GM18861 (cell line): Measurements from ENCODE around the gene NPR1.
"Not testable (repeated sequence)": the region's sequence is repeated elsewhere in the genome, so short reads cannot be mapped to it uniquely, and the experiment has no call there.

ENCODE experiments used
- ATAC-seq: cut with Tn5 transposase; IDR thresholded peaks from one replicate; pipeline ENCODE4 v1.9.1; 2021; ENCODE audit not compliant: unreplicated experiment

Gene NPR1

GRCh38 chr1:153678519-153679336, at the start of gene NPR1:
Gene NPR1 (plus strand): TSS chr1:153678688. CDS start chr1:153679109, 421 bp downstream.
- ATAC-seq: no peak

GRCh38 chr1:153629343-153629665, 49.2 kb upstream of the NPR1 start:
- no peak for ATAC-seq

- no peak for ATAC-seq
Measured at GRCh38 chr1:153629971-153630370, 48.5 kb upstream of the NPR1 start.

DNA sequence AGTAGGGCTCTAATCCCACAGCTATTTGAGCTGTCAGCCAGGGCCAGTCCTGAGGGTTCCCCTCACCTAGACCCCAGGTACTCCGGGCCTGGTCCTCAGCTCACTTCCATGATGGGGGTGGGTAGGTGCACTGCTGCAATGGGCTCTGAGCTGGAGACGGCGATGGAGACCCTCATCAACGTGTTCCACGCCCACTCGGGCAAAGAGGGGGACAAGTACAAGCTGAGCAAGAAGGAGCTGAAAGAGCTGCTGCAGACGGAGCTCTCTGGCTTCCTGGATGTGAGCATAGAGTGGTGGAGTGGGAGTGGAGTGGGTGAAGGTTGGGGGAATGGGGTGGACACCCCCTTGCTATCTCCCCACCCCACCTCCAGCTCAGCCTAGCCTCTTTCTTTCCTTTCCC, 48.1 kb upstream of the NPR1 start:
- ATAC-seq: no peak

GRCh38 chr1:153631047-153632022, 47.2 kb upstream of the NPR1 start:
- no peak for ATAC-seq

DNA sequence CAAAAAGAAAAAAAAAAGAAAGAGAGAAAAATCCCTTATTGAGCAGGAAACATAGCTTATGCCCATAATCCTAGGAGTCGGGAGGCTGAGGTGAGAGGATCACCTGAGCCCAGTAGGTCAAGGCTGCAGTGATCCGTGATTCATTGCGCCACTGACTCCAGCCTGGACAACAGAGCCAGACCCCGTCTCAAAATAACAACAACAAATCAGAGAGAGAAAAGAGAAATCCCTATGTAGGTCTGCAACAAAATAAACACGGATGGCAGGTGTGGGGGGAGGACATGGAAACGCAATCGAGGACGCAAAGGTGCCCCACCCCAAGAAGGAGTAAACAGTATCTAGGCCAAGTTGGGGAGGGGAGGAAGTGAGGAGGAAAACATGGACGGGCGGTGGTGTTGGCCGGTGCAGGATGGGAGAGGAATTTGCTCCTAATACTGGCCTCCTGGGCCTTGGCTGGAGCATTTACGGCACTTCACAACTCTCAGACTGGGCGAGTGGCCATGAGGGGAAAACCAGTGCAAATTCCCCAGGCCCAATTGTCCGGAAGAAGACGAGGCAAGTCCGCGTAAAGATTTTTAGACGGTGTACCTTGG, 45.2 kb upstream of the NPR1 start:
- no peak for ATAC-seq

DNA sequence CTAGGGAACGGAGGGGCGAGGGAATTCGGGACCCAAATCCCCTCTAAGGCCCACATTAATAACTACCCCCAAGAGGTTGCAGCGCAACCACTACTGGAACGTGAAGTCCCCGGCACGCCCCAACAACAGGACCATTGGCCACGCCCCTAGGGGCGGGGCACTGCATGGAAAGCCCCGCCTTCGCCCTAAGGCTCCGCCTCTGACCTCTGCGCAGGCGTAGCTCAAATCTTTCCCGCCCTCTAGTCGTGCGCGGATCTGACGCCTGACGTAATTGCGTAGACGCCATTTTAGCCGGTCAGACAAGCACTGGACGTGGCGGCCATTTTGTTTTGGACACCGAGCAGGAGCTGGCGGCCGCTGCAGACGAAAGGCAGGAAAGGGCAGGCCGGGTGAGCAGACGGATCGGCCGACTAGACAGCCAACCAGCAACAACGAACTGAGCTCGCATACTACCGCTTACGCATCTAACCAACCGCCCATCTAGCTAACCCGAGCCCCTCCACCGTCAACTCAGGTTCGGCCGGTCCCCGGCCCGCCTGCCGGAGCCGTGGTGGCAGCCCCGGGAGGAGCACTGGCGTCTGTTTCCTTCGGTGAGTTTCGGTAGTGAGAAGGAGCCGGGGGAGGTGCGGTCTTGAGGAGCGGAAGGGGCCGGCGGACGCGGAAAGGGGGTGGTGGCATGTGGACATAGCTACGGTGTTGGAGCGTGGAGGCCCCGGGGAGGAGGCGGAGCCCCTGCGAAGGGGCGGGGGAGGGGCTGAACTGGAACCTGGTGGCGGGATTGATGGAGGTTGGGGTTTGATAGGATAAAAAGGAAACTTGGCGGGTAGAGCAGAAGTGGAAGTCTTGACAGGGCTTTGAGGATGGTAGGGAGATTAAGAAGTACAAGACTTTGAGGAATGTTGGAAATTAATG, 44.5 kb upstream of the NPR1 start, which contains the start of gene CHTOP:
TSS of gene CHTOP (plus strand) at position 313 of the 912 bp plus-strand sequence. CDS start 2,523 bp downstream, outside the sequence.
- peak; percentile 87 for ATAC-seq

GRCh38 chr1:153635872-153636271, 42.6 kb upstream of the NPR1 start:
- ATAC-seq: no peak

- ATAC-seq: no peak
Measured at GRCh38 chr1:153636312-153636711, 42.2 kb upstream of the NPR1 start.

- ATAC-seq: no peak
Measured at GRCh38 chr1:153638261-153638660, 40.2 kb upstream of the NPR1 start.

- no peak for ATAC-seq
Measured at GRCh38 chr1:153639280-153639679, 39.2 kb upstream of the NPR1 start.

- ATAC-seq: not testable (repeated sequence)
Measured at GRCh38 chr1:153640213-153640612, 38.3 kb upstream of the NPR1 start.

- no peak for ATAC-seq
Measured at GRCh38 chr1:153640861-153641260, 37.6 kb upstream of the NPR1 start.

GRCh38 chr1:153642161-153642560, 36.3 kb upstream of the NPR1 start:
- no peak for ATAC-seq

DNA sequence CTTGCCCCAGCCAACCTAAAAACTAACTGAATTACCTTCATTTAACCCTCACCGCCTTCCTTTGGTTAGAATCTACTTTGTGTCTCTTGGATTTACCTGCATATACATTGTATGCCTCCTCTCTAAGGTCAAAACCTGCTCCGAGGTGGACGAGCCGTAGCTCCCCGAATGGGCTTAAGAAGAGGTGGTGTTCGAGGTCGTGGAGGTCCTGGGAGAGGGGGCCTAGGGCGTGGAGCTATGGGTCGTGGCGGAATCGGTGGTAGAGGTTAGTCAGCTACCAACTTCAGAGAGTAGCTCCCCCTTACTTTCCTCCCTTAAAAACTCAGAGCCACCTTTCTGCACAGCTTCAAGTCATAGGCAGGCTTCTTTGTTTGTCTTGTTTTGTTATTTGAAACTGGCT, 35.4 kb upstream of the NPR1 start:
- no peak for ATAC-seq

GRCh38 chr1:153643816-153644215, 34.7 kb upstream of the NPR1 start:
- ATAC-seq: no peak

DNA sequence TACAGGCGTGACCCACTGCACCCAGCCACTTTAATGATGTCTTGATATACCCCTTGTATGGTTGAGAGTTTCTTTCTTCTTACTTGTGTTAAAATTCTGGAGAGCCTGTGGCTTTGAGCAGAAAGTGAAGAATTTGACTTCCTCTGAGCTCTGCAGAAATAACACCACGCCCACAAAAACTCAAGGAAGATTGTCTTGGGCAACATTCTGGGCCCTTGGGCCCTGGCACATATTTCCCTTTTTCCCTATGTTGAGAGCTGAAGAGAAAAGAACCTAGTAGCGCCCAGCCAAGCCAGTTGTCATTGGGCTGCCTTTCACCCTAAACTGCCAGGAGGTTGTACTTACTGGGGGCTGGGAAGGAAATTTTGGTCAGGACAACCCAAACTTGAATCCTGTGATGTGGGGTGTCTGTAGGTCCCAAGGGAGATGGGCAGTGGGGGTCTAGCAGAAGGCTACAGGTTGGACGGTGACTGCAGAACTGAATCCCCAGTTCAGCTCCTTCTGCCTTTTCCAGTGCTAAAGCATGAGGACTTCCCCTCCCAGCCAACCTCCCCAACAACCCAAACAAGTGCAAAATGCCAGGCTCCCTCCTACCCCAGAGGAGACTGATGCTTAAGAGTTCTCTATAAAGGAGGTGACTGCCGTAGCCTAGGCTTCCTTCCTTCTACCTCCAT, 31.7 kb upstream of the NPR1 start:
- no peak for ATAC-seq

DNA sequence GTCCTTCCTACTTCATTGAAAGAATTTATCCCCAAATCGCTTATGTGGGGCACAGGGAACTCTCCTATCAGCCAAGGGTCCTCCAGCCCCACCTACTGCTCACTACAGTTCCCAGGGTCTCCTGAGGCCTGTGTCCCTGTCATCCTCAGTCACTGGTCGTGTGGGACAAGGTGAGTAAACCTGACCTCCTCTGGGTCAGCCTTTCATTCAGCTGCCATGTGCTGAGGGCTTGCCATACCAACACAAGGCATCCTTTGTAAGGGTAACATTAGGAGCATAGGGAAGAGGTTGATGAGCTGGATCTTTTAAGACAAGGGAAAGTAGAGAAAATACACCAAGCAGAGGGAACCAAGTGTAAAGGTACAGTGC, 31.2 kb upstream of the NPR1 start:
- no peak for ATAC-seq

DNA sequence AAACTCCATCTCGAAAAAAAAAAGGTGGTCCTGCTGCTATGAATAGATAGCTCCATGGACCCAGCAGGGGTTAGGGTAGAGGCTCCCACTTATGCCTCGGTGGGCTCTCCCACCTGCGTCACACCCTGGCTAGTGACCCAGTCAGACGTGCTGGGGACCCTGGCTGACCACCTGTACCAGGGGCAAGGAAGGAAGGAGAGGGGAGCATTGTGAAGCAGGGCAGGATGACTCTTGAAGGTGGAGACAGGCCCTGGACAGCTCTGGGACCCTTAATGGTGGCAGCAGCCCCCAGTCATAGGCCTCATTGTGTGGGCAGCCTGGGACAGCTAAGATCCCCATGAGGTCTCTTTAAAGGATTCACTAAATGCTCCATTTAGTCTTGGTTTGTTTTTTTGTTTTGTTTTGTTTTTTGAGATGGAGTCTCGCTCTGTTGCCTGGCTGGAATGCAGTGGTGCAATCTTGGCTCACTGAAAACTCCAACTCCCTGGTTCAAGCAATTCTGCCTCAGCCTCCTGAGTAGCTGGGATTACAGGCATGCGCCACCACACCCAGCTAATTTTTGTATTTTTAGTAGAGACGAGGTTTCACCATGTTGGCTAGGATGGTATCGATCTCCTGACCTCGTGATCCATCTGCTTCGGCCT, 30.4 kb upstream of the NPR1 start:
- ATAC-seq: no peak
